T follicular helper cell (primary cell): ENCODE measurements around the gene HMGA1.

Experiments
- DNase-seq: peaks from one replicate; pipeline ENCODE4 v3.0.0-alpha.2; 2020; ENCODE audit warnings: low read depth

The HMGA1 gene

DNA sequence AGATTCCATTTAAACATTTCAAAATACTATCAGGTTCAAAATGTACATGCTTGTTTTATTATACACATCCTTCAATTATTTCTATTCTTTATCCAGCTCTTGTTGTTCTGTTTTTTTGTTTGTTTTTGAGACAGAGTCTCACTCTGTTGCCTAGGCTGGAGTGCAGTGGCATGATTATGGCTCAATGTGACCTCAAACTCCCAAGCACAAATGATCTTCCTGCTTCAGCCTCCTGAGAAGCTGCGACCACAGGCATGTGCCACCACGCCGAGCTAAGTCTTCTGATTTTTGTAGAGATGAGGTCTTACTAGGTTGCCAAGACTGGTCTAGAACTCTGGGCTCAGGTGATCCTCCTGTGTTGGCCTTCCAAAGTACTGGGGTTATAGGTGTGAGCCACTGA is 56.3 kb downstream of the HMGA1 start:
- DNase-seq: no peak

DNA sequence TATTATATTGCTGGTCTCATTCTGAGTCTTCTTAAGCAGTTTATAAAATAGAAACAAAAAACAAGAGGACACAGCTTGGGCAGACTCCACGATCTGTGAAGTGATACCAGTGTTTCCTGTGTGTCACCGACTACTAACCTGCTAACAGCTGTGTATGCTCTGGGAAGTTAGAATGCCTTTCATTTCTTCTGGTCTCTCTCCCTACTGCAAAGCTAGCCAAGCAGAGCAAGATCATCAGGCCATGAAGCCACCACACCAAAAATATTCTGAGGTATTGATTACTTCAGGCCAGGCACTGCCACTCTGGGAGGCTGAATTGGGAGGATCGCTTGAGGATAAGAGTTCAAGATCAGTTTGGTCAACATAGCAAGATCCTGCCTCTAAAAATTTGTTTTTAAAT is 59.0 kb downstream of the HMGA1 start:
- no peak for DNase-seq
